Keratinocyte (primary cell): ENCODE data around the gene WTIP. TPM values are rescaled to one million over a fixed set of nuclear protein-coding genes. Genes with fewer than 3 reads are reported as not detected.

Experiments
- DNase-seq: peaks from one replicate; pipeline ENCODE4 v3.0.0-alpha.2; 2011; ENCODE audit warnings: low read depth, missing footprints, low spot score
- FAIRE-seq: peaks from 2 replicates; lab custom pipeline; 2011; peaks lifted over from hg19 to GRCh38; lab: Jason Lieb, UNC
- H2AFZ ChIP-seq: 2 replicates; pipeline ENCODE4 v1.6.0; 2012; ENCODE audit warnings: low read length, control low read depth, inconsistent platforms; ENCODE audit not compliant: control insufficient read depth
- H3K27ac ChIP-seq: 2 replicates; pipeline ENCODE4 v1.5.1; 2011; ENCODE audit warnings: low read length; ENCODE audit not compliant: control insufficient read depth, insufficient read depth
- H3K27me3 ChIP-seq: 3 replicates; pipeline ENCODE4 v1.6.0; 2011; ENCODE audit warnings: low read length; ENCODE audit not compliant: control insufficient read depth, insufficient read depth; ENCODE audit errors: extremely low read depth
- H3K36me3 ChIP-seq, 2 experiments: 2 replicates in 1 of 2; 3 replicates in 1 of 2; pipeline ENCODE4 v1.5.1; 2011; ENCODE audit warnings: low read length in 2 of 2, mild to moderate bottlenecking in 1 of 2; ENCODE audit not compliant: control insufficient read depth in 2 of 2, insufficient read depth in 2 of 2; ENCODE audit errors: extremely low read depth in 1 of 2
- H3K4me1 ChIP-seq: 3 replicates; pipeline ENCODE4 v1.5.1; 2011; ENCODE audit warnings: low read length; ENCODE audit not compliant: control insufficient read depth, insufficient read depth; ENCODE audit errors: extremely low read depth
- H3K4me2 ChIP-seq: 3 replicates; pipeline ENCODE4 v1.6.0; 2011; ENCODE audit warnings: low read depth, low read length; ENCODE audit not compliant: control insufficient read depth, insufficient read depth; ENCODE audit errors: extremely low read depth
- H3K4me3 ChIP-seq, 3 experiments: fragments of 200-600 bp in 1 of 3; sonication (generic) in 1 of 3; 2 replicates in 2 of 3; 3 replicates in 1 of 3; pipeline ENCODE4 v1.5.1; 2011 to 2016; ENCODE audit warnings: low read length in 3 of 3, mild to moderate bottlenecking in 3 of 3, control low read depth in 2 of 3, inconsistent platforms in 1 of 3, low read depth in 1 of 3, mixed read lengths in 1 of 3, mixed run types in 1 of 3, moderate library complexity in 1 of 3; ENCODE audit not compliant: control insufficient read depth in 2 of 3, insufficient read depth in 2 of 3; ENCODE audit errors: extremely low read depth in 1 of 3
- H3K79me2 ChIP-seq: 2 replicates; pipeline ENCODE4 v1.6.0; 2012; ENCODE audit warnings: low read length; ENCODE audit not compliant: control insufficient read depth, insufficient read depth
- H3K9ac ChIP-seq: 3 replicates; pipeline ENCODE4 v1.6.0; 2011; ENCODE audit warnings: low read length; ENCODE audit not compliant: control insufficient read depth, insufficient read depth; ENCODE audit errors: extremely low read depth
- H3K9me1 ChIP-seq: 3 replicates; pipeline ENCODE4 v1.6.0; 2011; ENCODE audit warnings: low read length; ENCODE audit not compliant: control insufficient read depth, insufficient read depth; ENCODE audit errors: extremely low read depth
- H3K9me3 ChIP-seq: 2 replicates; pipeline ENCODE4 v1.5.1; 2012; ENCODE audit warnings: low read depth, low read length; ENCODE audit not compliant: control insufficient read depth
- H4K20me1 ChIP-seq: 3 replicates; pipeline ENCODE4 v1.6.0; 2011; ENCODE audit warnings: low read length; ENCODE audit not compliant: control insufficient read depth, insufficient read depth; ENCODE audit errors: extremely low read depth
- CTCF ChIP-seq, 3 experiments: IDR thresholded peaks in 1 of 3; conservative IDR thresholded peaks in 1 of 3; optimal IDR thresholded peaks in 1 of 3; 2 replicates in 2 of 3; 3 replicates in 1 of 3; pipeline versions ENCODE3 to v1.5.1; 2011; ENCODE audit warnings: low read length in 3 of 3, mild to moderate bottlenecking in 3 of 3, moderate library complexity in 2 of 3, control low read depth in 1 of 3, inconsistent platforms in 1 of 3; ENCODE audit not compliant: insufficient read depth in 2 of 3; ENCODE audit errors: extremely low read depth in 1 of 3
- EZH2 ChIP-seq: IDR thresholded peaks from one replicate; pipeline ENCODE4 v1.6.1; 2012; ENCODE audit warnings: inconsistent platforms, mild to moderate bottlenecking, low read length, moderate library complexity
- dilution Hi-C: fragments of 300-500 bp; cut with MboI; formaldehyde crosslinking; loops from one replicate; pipeline ENCODE4 v1.7.0; 2020; ENCODE audit warnings: low sequenced_read_pairs; ENCODE audit not compliant: extremely low pct_ligation_motif_present
- polyA plus RNA-seq, 5 experiments: library from polyadenylated mRNA; depleted of rRNA in 3 of 5; stranded (reverse) in 3 of 5; stranded (forward) in 1 of 5; unstranded in 1 of 5; fragments of >200 nt; gene quantifications; 1 replicate in 1 of 5; 2 replicates in 3 of 5; 3 replicates in 1 of 5; pipeline versions ENCODE4 v1.2.1 to v1.2.3, GENCODE V29; 2011 to 2012; ENCODE audit warnings: missing spikeins in 2 of 5, low read depth in 1 of 5, low replicate concordance in 1 of 5

WTIP gene
- polyA plus RNA-seq, 1 donor (not counting 4 experiments of a cell fraction or from before 2014, with no cell fraction given), result 14.5 TPM

- Histone ChIP-seq H3K4me3 (no peak overlapping the region), H3K79me2 (no peaks in the 10 kb centered on the region), H3K9ac (no peak overlapping the region), H4K20me1 (no peaks in the 10 kb centered on the region), H3K9me1 (no peaks in the 10 kb centered on the region), H3K9me3 (no peaks in the 10 kb centered on the region), H3K27me3 (no peaks in the 10 kb centered on the region), H3K36me3 (no peaks in the 10 kb centered on the region), H2AFZ (no peak overlapping the region), H3K27ac (no peak overlapping the region), H3K4me1 (no peaks in the 10 kb centered on the region), H3K4me2 (no peak overlapping the region)
- no peak for TF ChIP-seq CTCF (optimal IDR thresholded peaks at IDR 0.05 in 1 of 3, IDR thresholded peaks at IDR 0.05 in 1 of 3, conservative IDR thresholded peaks at IDR 0.05 in 1 of 3; ENCODE audit: extremely low read depth in 1 of 3, insufficient read depth in 2 of 3, low read length in 3 of 3)
- no peak for TF ChIP-seq EZH2
- no peak for DNase-seq
- FAIRE-seq, result no peak
- dilution Hi-C loops, result no loop called here
These were observed 32.2 kb downstream of the WTIP start for GRCh38 chr19:34513767-34514166.

- H3K36me3 ChIP-seq, result no peaks in the 10 kb centered on the region
- H4K20me1 ChIP-seq, result no peaks in the 10 kb centered on the region
- dilution Hi-C loops, result no loop called here
- H3K9me3 ChIP-seq, result no peaks in the 10 kb centered on the region
- TF ChIP-seq EZH2 (no peak), CTCF (optimal IDR thresholded peaks at IDR 0.05 in 1 of 3, IDR thresholded peaks at IDR 0.05 in 1 of 3, conservative IDR thresholded peaks at IDR 0.05 in 1 of 3; ENCODE audit: extremely low read depth in 1 of 3, insufficient read depth in 2 of 3, low read length in 3 of 3) (no peak)
- DNase-seq (no peak), FAIRE-seq (no peak)
- H3K27ac ChIP-seq, result no peak overlapping the region
- no peaks in the 10 kb centered on the region for H3K9me1 ChIP-seq
- no peaks in the 10 kb centered on the region for H3K27me3 ChIP-seq
- H3K4me1 ChIP-seq, result no peaks in the 10 kb centered on the region
- H3K79me2 ChIP-seq, result no peaks in the 10 kb centered on the region
- H3K9ac ChIP-seq, result no peak overlapping the region
- no peak overlapping the region for H2AFZ ChIP-seq
- no peak overlapping the region for H3K4me3 ChIP-seq
- no peak overlapping the region for H3K4me2 ChIP-seq
These were observed 38.0 kb downstream of the WTIP start for GRCh38 chr19:34519602-34520001.
